A673 (cell line): ENCODE results near the gene TEC. TPM values are rescaled to one million over a fixed set of nuclear protein-coding genes. Genes with fewer than 3 reads are reported as not detected.

ENCODE experiments used
- BruUV-seq: library from RNA; stranded (reverse); fragments of 400-500 nt; replicated peaks from 2 replicates; lab custom pipeline; 2021; lab: Mats Ljungman, UMichigan
- CTCF ChIA-PET: fragments of 300-600 bp; sonication (Branson Sonifier 250); formaldehyde crosslinking; loops from one replicate; lab custom pipeline; 2022; ENCODE audit warnings: antibody characterized with exemption; lab: Charles Lee
- POLR2A ChIA-PET: fragments of 300-600 bp; sonication (Branson Sonifier 250); formaldehyde crosslinking; loops from one replicate; lab custom pipeline; 2022; ENCODE audit warnings: antibody characterized with exemption; ENCODE audit not compliant: low non-redundant PET; lab: Charles Lee
- DNase-seq: peaks from one replicate; pipeline ENCODE4 v3.0.0-alpha.2; 2015; ENCODE audit warnings: low spot score
- H3K27ac ChIP-seq: fragments of 200-600 bp; sonication (generic); 2 replicates; pipeline ENCODE4 v1.5.1; 2016; ENCODE audit warnings: mixed run types, low read depth, mild to moderate bottlenecking, mixed read lengths, antibody characterized with exemption, low read length; ENCODE audit not compliant: poor library complexity, severe bottlenecking
- H3K27me3 ChIP-seq: fragments of 200-600 bp; sonication (generic); replicated peaks from 2 replicates; pipeline ENCODE4 v1.6.1; 2017; ENCODE audit warnings: mixed run types, low read depth, mild to moderate bottlenecking, mixed read lengths, antibody characterized with exemption, low read length; ENCODE audit not compliant: insufficient read depth, poor library complexity
- H3K36me3 ChIP-seq: fragments of 200-600 bp; sonication (generic); 2 replicates; pipeline ENCODE4 v1.6.1; 2016; ENCODE audit warnings: mixed run types, mild to moderate bottlenecking, mixed read lengths, antibody characterized with exemption, low read length; ENCODE audit not compliant: insufficient read depth, poor library complexity, severe bottlenecking
- H3K4me1 ChIP-seq: fragments of 200-600 bp; sonication (generic); 2 replicates; pipeline ENCODE4 v1.6.1; 2017; ENCODE audit warnings: mixed run types, mild to moderate bottlenecking, mixed read lengths, antibody characterized with exemption, low read length; ENCODE audit not compliant: insufficient read depth, poor library complexity, severe bottlenecking
- H3K4me3 ChIP-seq: fragments of 200-600 bp; sonication (generic); 2 replicates; pipeline ENCODE4 v1.5.1; 2016; ENCODE audit warnings: low read depth, mixed run types, mild to moderate bottlenecking, mixed read lengths, low read length; ENCODE audit not compliant: poor library complexity, severe bottlenecking
- H3K9me3 ChIP-seq: fragments of 200-600 bp; sonication (generic); 2 replicates; pipeline ENCODE4 v1.6.1; 2016; ENCODE audit warnings: mixed run types, low read depth, mild to moderate bottlenecking, mixed read lengths, antibody characterized with exemption, low read length; ENCODE audit not compliant: poor library complexity, severe bottlenecking
- EZH2 ChIP-seq: fragments of 200-600 bp; sonication (generic); IDR thresholded peaks from 2 replicates; pipeline ENCODE4 v1.6.1; 2017; ENCODE audit warnings: borderline replicate concordance, low read depth, mild to moderate bottlenecking, mixed read lengths, antibody characterized with exemption, low read length; ENCODE audit not compliant: poor library complexity, severe bottlenecking
- intact Hi-C: fragments of 100-400 bp; cut with micrococcal nuclease; formaldehyde crosslinking; loops from one replicate; pipeline ENCODE4 v1.10.0; 2022; ENCODE audit not compliant: unreplicated experiment
- total RNA-seq: library from RNA; stranded (reverse); gene quantifications from 2 replicates; pipeline ENCODE4 v1.2.3, GENCODE V29; 2021
- TF ChIP-seq, protein P1 (sequence below): fragments of 300-800, 200-600 bp; sonication (generic); conservative IDR thresholded peaks from 2 replicates; pipeline ENCODE4 v1.5.1; 2017; ENCODE audit warnings: low read depth, mild to moderate bottlenecking, antibody characterized with exemption, low read length, moderate library complexity, mixed read lengths

Gene TEC
- total RNA-seq, 1 experiment from 2014 or later = 6.8 TPM

- no peaks in the 10 kb centered on the region for H3K27me3 ChIP-seq
- DNase-seq = no peak
- no peak overlapping the region for H3K4me3 ChIP-seq
- ChIA-PET CTCF (no interaction called here), POLR2A (no interaction called here)
- BruUV-seq = no TSS peak
- no peak for TF ChIP-seq EZH2
- TF ChIP-seq, protein P1, sequence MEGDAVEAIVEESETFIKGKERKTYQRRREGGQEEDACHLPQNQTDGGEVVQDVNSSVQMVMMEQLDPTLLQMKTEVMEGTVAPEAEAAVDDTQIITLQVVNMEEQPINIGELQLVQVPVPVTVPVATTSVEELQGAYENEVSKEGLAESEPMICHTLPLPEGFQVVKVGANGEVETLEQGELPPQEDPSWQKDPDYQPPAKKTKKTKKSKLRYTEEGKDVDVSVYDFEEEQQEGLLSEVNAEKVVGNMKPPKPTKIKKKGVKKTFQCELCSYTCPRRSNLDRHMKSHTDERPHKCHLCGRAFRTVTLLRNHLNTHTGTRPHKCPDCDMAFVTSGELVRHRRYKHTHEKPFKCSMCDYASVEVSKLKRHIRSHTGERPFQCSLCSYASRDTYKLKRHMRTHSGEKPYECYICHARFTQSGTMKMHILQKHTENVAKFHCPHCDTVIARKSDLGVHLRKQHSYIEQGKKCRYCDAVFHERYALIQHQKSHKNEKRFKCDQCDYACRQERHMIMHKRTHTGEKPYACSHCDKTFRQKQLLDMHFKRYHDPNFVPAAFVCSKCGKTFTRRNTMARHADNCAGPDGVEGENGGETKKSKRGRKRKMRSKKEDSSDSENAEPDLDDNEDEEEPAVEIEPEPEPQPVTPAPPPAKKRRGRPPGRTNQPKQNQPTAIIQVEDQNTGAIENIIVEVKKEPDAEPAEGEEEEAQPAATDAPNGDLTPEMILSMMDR = no peak
- no peaks in the 10 kb centered on the region for H3K36me3 ChIP-seq
- no peak overlapping the region for H3K27ac ChIP-seq
- intact Hi-C loops = no loop called here
- H3K4me1 ChIP-seq = no peaks in the 10 kb centered on the region
- no peaks in the 10 kb centered on the region for H3K9me3 ChIP-seq
Observed at GRCh38 chr4:48261281-48261680, 8.4 kb downstream of the TEC start.

- Histone ChIP-seq H3K9me3 (no peaks in the 10 kb centered on the region), H3K4me1 (no peaks in the 10 kb centered on the region), H3K36me3 (no peaks in the 10 kb centered on the region), H3K4me3 (no peak overlapping the region), H3K27me3 (no peaks in the 10 kb centered on the region), H3K27ac (no peak overlapping the region)
- no TSS peak for BruUV-seq
- DNase-seq = no peak
- ChIA-PET POLR2A (no interaction called here), CTCF (no interaction called here)
- intact Hi-C loops = no loop called here
- TF ChIP-seq, protein P1 = no peak
- TF ChIP-seq EZH2 = no peak
Observed at GRCh38 chr4:48259748-48260147, 9.9 kb downstream of the TEC start.

DNA sequence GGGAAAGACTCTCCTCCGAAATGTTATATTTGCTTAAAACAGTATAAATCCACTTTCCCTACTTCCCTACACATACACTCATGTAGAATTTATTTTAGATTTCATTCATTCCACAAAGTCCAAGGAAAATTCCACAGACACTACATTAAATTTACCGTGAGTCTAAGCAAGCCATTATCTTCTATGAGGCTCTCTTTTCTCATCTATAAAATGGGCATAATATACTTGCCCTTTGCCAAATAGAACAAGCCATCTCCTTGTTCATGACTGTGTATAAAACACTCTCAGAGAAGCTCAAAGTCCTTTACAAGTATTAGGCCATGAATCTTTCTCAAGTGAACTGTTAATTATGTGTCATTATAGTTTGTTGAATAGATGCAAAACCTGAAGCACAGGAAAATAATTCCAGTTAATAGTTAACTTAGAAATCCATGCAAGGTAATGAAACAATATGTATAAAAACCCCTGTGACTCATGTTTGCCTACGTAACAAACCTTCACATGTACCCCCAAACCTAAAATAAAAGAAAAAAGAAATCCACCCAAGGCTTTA, 10.7 kb downstream of the TEC start:
- intact Hi-C loops = no loop called here
- POLR2A ChIA-PET = no interaction called here
- CTCF ChIA-PET = no interaction called here
- no peak overlapping the region for H3K27ac ChIP-seq
- no peak for DNase-seq
- no peaks in the 10 kb centered on the region for H3K36me3 ChIP-seq
- no peaks in the 10 kb centered on the region for H3K27me3 ChIP-seq
- TF ChIP-seq EZH2 = no peak
- TF ChIP-seq, protein P1 = no peak
- no peaks in the 10 kb centered on the region for H3K4me1 ChIP-seq
- H3K4me3 ChIP-seq = no peak overlapping the region
- no peaks in the 10 kb centered on the region for H3K9me3 ChIP-seq
- BruUV-seq = no TSS peak
